Keratinocyte (primary cell): ENCODE results near the gene SLC34A1. TPM values are rescaled to one million over a fixed set of nuclear protein-coding genes. Genes with fewer than 3 reads are reported as not detected.
A peak's percentile ranks its signal among the peaks of the same experiment; 100 is the strongest.

ENCODE experiments used
- DNase-seq: peaks from one replicate; pipeline ENCODE4 v3.0.0-alpha.2; 2011; ENCODE audit warnings: low read depth, missing footprints, low spot score
- FAIRE-seq: peaks from 2 replicates; lab custom pipeline; 2011; peaks lifted over from hg19 to GRCh38; lab: Jason Lieb, UNC
- H2AFZ ChIP-seq: 2 replicates; pipeline ENCODE4 v1.6.0; 2012; ENCODE audit warnings: low read length, control low read depth, inconsistent platforms; ENCODE audit not compliant: control insufficient read depth
- H3K27ac ChIP-seq: 2 replicates; pipeline ENCODE4 v1.5.1; 2011; ENCODE audit warnings: low read length; ENCODE audit not compliant: control insufficient read depth, insufficient read depth
- H3K27me3 ChIP-seq: 3 replicates; pipeline ENCODE4 v1.6.0; 2011; ENCODE audit warnings: low read length; ENCODE audit not compliant: control insufficient read depth, insufficient read depth; ENCODE audit errors: extremely low read depth
- H3K36me3 ChIP-seq, 2 experiments: 2 replicates in 1 of 2; 3 replicates in 1 of 2; pipeline ENCODE4 v1.5.1; 2011; ENCODE audit warnings: low read length in 2 of 2, mild to moderate bottlenecking in 1 of 2; ENCODE audit not compliant: control insufficient read depth in 2 of 2, insufficient read depth in 2 of 2; ENCODE audit errors: extremely low read depth in 1 of 2
- H3K4me1 ChIP-seq: 3 replicates; pipeline ENCODE4 v1.5.1; 2011; ENCODE audit warnings: low read length; ENCODE audit not compliant: control insufficient read depth, insufficient read depth; ENCODE audit errors: extremely low read depth
- H3K4me2 ChIP-seq: 3 replicates; pipeline ENCODE4 v1.6.0; 2011; ENCODE audit warnings: low read depth, low read length; ENCODE audit not compliant: control insufficient read depth, insufficient read depth; ENCODE audit errors: extremely low read depth
- H3K4me3 ChIP-seq, 3 experiments: fragments of 200-600 bp in 1 of 3; sonication (generic) in 1 of 3; 2 replicates in 2 of 3; 3 replicates in 1 of 3; pipeline ENCODE4 v1.5.1; 2011 to 2016; ENCODE audit warnings: low read length in 3 of 3, mild to moderate bottlenecking in 3 of 3, control low read depth in 2 of 3, inconsistent platforms in 1 of 3, low read depth in 1 of 3, mixed read lengths in 1 of 3, mixed run types in 1 of 3, moderate library complexity in 1 of 3; ENCODE audit not compliant: control insufficient read depth in 2 of 3, insufficient read depth in 2 of 3; ENCODE audit errors: extremely low read depth in 1 of 3
- H3K79me2 ChIP-seq: 2 replicates; pipeline ENCODE4 v1.6.0; 2012; ENCODE audit warnings: low read length; ENCODE audit not compliant: control insufficient read depth, insufficient read depth
- H3K9ac ChIP-seq: 3 replicates; pipeline ENCODE4 v1.6.0; 2011; ENCODE audit warnings: low read length; ENCODE audit not compliant: control insufficient read depth, insufficient read depth; ENCODE audit errors: extremely low read depth
- H3K9me1 ChIP-seq: 3 replicates; pipeline ENCODE4 v1.6.0; 2011; ENCODE audit warnings: low read length; ENCODE audit not compliant: control insufficient read depth, insufficient read depth; ENCODE audit errors: extremely low read depth
- H3K9me3 ChIP-seq: 2 replicates; pipeline ENCODE4 v1.5.1; 2012; ENCODE audit warnings: low read depth, low read length; ENCODE audit not compliant: control insufficient read depth
- H4K20me1 ChIP-seq: 3 replicates; pipeline ENCODE4 v1.6.0; 2011; ENCODE audit warnings: low read length; ENCODE audit not compliant: control insufficient read depth, insufficient read depth; ENCODE audit errors: extremely low read depth
- EZH2 ChIP-seq: IDR thresholded peaks from one replicate; pipeline ENCODE4 v1.6.1; 2012; ENCODE audit warnings: inconsistent platforms, mild to moderate bottlenecking, low read length, moderate library complexity
- dilution Hi-C: fragments of 300-500 bp; cut with MboI; formaldehyde crosslinking; loops from one replicate; pipeline ENCODE4 v1.7.0; 2020; ENCODE audit warnings: low sequenced_read_pairs; ENCODE audit not compliant: extremely low pct_ligation_motif_present
- polyA plus RNA-seq, 5 experiments: library from polyadenylated mRNA; depleted of rRNA in 3 of 5; stranded (reverse) in 3 of 5; stranded (forward) in 1 of 5; unstranded in 1 of 5; fragments of >200 nt; gene quantifications; 1 replicate in 1 of 5; 2 replicates in 3 of 5; 3 replicates in 1 of 5; pipeline versions ENCODE4 v1.2.1 to v1.2.3, GENCODE V29; 2011 to 2012; ENCODE audit warnings: missing spikeins in 2 of 5, low read depth in 1 of 5, low replicate concordance in 1 of 5
- TF ChIP-seq, protein P1 (sequence below), 3 experiments: IDR thresholded peaks in 1 of 3; conservative IDR thresholded peaks in 1 of 3; optimal IDR thresholded peaks in 1 of 3; 2 replicates in 2 of 3; 3 replicates in 1 of 3; pipeline versions ENCODE3 to v1.5.1; 2011; ENCODE audit warnings: low read length in 3 of 3, mild to moderate bottlenecking in 3 of 3, moderate library complexity in 2 of 3, control low read depth in 1 of 3, inconsistent platforms in 1 of 3; ENCODE audit not compliant: insufficient read depth in 2 of 3; ENCODE audit errors: extremely low read depth in 1 of 3

Gene SLC34A1
- polyA plus RNA-seq, 1 donor (not counting 4 experiments of a cell fraction or from before 2014, with no cell fraction given) = 0.07 TPM

DNA sequence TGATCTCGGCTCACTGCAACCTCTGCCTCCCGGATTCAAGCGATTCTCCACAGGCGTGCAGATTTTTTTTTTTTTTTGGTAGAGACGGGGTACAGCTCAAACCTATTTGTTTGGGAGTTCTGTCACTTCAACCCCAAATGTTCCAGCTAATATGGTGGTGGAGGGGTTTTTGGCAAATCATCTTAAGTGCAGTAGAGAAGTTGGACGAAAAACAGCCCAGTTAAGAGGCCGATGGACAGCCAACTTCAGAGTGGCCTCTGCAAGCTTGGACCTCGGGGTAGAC is 61.6 kb downstream of the SLC34A1 start:
- H3K36me3 ChIP-seq = peaks cover 0 to 3% of the 10 kb centered on the region in 2 experiments
- no peak overlapping the region for H2AFZ ChIP-seq
- dilution Hi-C loops = no loop called here
- H3K79me2 ChIP-seq = no peaks in the 10 kb centered on the region
- H3K27me3 ChIP-seq = no peaks in the 10 kb centered on the region
- DNase-seq (no peak), FAIRE-seq (no peak)
- no peak overlapping the region for H3K27ac ChIP-seq
- peaks cover 54% of the 10 kb centered on the region for H3K4me1 ChIP-seq
- H3K9me3 ChIP-seq = no peaks in the 10 kb centered on the region
- no peaks in the 10 kb centered on the region for H3K9me1 ChIP-seq
- H3K4me3 ChIP-seq = peak overlapping the region in 1 of 3 experiments; percentile 5
- TF ChIP-seq, protein P1, sequence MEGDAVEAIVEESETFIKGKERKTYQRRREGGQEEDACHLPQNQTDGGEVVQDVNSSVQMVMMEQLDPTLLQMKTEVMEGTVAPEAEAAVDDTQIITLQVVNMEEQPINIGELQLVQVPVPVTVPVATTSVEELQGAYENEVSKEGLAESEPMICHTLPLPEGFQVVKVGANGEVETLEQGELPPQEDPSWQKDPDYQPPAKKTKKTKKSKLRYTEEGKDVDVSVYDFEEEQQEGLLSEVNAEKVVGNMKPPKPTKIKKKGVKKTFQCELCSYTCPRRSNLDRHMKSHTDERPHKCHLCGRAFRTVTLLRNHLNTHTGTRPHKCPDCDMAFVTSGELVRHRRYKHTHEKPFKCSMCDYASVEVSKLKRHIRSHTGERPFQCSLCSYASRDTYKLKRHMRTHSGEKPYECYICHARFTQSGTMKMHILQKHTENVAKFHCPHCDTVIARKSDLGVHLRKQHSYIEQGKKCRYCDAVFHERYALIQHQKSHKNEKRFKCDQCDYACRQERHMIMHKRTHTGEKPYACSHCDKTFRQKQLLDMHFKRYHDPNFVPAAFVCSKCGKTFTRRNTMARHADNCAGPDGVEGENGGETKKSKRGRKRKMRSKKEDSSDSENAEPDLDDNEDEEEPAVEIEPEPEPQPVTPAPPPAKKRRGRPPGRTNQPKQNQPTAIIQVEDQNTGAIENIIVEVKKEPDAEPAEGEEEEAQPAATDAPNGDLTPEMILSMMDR (optimal IDR thresholded peaks at IDR 0.05 in 1 of 3, IDR thresholded peaks at IDR 0.05 in 1 of 3, conservative IDR thresholded peaks at IDR 0.05 in 1 of 3; ENCODE audit: extremely low read depth in 1 of 3, insufficient read depth in 2 of 3, low read length in 3 of 3) = no peak
- TF ChIP-seq EZH2 = no peak
- H3K9ac ChIP-seq = peak overlapping the region; percentile 61
- H4K20me1 ChIP-seq = no peaks in the 10 kb centered on the region
- peak overlapping the region; percentile 72 for H3K4me2 ChIP-seq

DNA sequence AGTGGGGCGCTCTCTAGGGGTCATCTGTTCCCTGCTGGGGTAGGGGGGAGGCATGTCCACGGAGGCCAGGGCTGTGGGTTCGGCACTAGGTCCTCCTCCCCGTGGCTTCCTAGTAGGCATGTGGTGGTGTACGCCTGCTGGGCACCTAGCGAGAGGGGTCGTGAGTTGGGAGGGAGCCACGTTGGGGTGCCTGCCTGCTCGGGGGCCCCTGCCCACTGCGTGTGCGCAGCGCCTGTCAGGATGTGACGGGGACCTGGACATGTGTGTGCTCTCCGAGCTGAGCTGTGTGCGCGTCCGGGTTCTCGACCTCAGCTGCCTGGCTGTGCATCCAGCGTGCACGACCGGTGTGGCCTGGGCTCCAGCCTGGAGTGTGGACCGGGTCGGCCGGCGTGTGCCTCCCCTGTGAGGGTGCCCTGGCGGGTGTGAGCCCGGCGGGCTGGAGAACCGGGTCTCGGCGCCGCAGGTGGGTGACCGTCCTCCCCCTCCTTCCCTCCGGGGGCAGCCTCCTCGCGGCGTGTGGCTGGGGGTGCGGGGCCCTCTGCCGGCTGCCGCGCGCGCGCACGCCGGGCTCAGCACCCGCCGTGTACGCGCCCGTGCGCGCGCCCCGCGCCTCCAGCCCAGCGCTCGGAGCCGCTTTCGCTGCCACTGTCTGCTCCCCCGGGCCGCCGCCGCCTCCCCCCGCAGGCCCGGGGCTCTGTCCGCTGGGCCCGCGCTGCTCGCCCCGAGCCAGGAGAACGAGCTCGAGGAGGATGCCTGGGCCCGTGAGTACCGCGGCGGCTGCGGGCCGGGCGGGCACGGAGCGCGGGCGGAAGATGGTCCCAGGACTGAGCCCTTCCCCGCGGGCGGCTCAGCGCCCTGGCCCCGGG is 62.2 kb downstream of the SLC34A1 start, which contains the start of gene PRR7:
Gene PRR7, plus strand, starts transcription at position 615 of the 866 bp plus-strand sequence. CDS start 8,254 bp downstream, outside the sequence.
- H3K79me2 ChIP-seq = no peaks in the 10 kb centered on the region
- H3K27ac ChIP-seq = peak within 1 kb of the TSS; percentile 39
- no peaks in the 10 kb centered on the region for H3K9me1 ChIP-seq
- H2AFZ ChIP-seq = peak within 1 kb of the TSS; percentile 42
- FAIRE-seq (peak; percentile 32), DNase-seq (no peak)
- peak within 1 kb of the TSS; percentile 45 to 56 (median 56) for H3K4me3 ChIP-seq
- peaks cover 2 to 3% of the 10 kb centered on the region in 2 experiments for H3K36me3 ChIP-seq
- dilution Hi-C loops = no loop called here
- no peaks in the 10 kb centered on the region for H3K9me3 ChIP-seq
- H3K9ac ChIP-seq = peak within 1 kb of the TSS; percentile 61
- peaks cover 54% of the 10 kb centered on the region for H3K4me1 ChIP-seq
- TF ChIP-seq, protein P1 (optimal IDR thresholded peaks at IDR 0.05 in 1 of 3, IDR thresholded peaks at IDR 0.05 in 1 of 3, conservative IDR thresholded peaks at IDR 0.05 in 1 of 3; ENCODE audit: extremely low read depth in 1 of 3, insufficient read depth in 2 of 3, low read length in 3 of 3) = no peak
- no peak for TF ChIP-seq EZH2
- peak within 1 kb of the TSS; percentile 74 for H3K4me2 ChIP-seq
- no peaks in the 10 kb centered on the region for H4K20me1 ChIP-seq
- H3K27me3 ChIP-seq = no peaks in the 10 kb centered on the region
